Measurements from ENCODE around the gene MALAT1. TPM values are rescaled to one million over a fixed set of nuclear protein-coding genes. Genes with fewer than 3 reads are reported as not detected.

Gene MALAT1
- total RNA-seq, 1 donor from 2014 or later, result 16,546 TPM

- peak overlapping the region; percentile 67 for H3K27ac Mint-ChIP-seq
- H3K36me3 Mint-ChIP-seq (ENCODE audit: insufficient read depth), result peaks cover 24% of the 10 kb centered on the region
- DNase-seq (ENCODE audit: low spot score, unreplicated experiment), result no peak
- peaks cover 41% of the 10 kb centered on the region for H3K27me3 Mint-ChIP-seq
- H3K9me3 Mint-ChIP-seq (ENCODE audit: low read depth), result no peaks in the 10 kb centered on the region
- TF ChIP-seq CTCF (IDR thresholded peaks at IDR 0.05; ENCODE audit: unreplicated experiment), result no peak
- no peak overlapping the region for H3K4me3 Mint-ChIP-seq (ENCODE audit: low read depth)
- peaks cover 2% of the 10 kb centered on the region for H3K4me1 Mint-ChIP-seq (ENCODE audit: low read depth)
These were observed 40.3 kb downstream of the MALAT1 start for GRCh38 chr11:65538915-65539743.

- peak; percentile 46 for TF ChIP-seq CTCF (IDR thresholded peaks at IDR 0.05; ENCODE audit: unreplicated experiment)
- Mint-ChIP-seq H3K36me3 (ENCODE audit: insufficient read depth) (peaks cover 26% of the 10 kb centered on the region), H3K27me3 (peaks cover 45% of the 10 kb centered on the region), H3K4me1 (ENCODE audit: low read depth) (peaks cover 2% of the 10 kb centered on the region), H3K4me3 (ENCODE audit: low read depth) (no peak overlapping the region), H3K9me3 (ENCODE audit: low read depth) (no peaks in the 10 kb centered on the region), H3K27ac (no peak overlapping the region)
- DNase-seq (ENCODE audit: low spot score, unreplicated experiment), result no peak
These were observed 41.0 kb downstream of the MALAT1 start for GRCh38 chr11:65539744-65540289.

- peak; percentile 62 for DNase-seq (ENCODE audit: low spot score, unreplicated experiment)
- Mint-ChIP-seq H3K4me1 (ENCODE audit: low read depth) (peaks cover 3% of the 10 kb centered on the region), H3K27ac (no peak overlapping the region), H3K27me3 (peaks cover 51% of the 10 kb centered on the region), H3K4me3 (ENCODE audit: low read depth) (peak overlapping the region; percentile 44), H3K9me3 (ENCODE audit: low read depth) (no peaks in the 10 kb centered on the region), H3K36me3 (ENCODE audit: insufficient read depth) (peaks cover 26% of the 10 kb centered on the region)
- TF ChIP-seq CTCF (IDR thresholded peaks at IDR 0.05; ENCODE audit: unreplicated experiment), result peak; percentile 71
These were observed 41.6 kb downstream of the MALAT1 start for GRCh38 chr11:65540290-65541092.

GRCh38 chr11:65541093-65541982 is 42.5 kb downstream of the MALAT1 start:
- Mint-ChIP-seq H3K27ac (no peak overlapping the region), H3K4me1 (ENCODE audit: low read depth) (peaks cover 10% of the 10 kb centered on the region), H3K9me3 (ENCODE audit: low read depth) (no peaks in the 10 kb centered on the region), H3K36me3 (ENCODE audit: insufficient read depth) (peaks cover 24% of the 10 kb centered on the region), H3K4me3 (ENCODE audit: low read depth) (no peak overlapping the region), H3K27me3 (peaks cover 58% of the 10 kb centered on the region)
- no peak for TF ChIP-seq CTCF (IDR thresholded peaks at IDR 0.05; ENCODE audit: unreplicated experiment)
- DNase-seq (ENCODE audit: low spot score, unreplicated experiment), result no peak

All from progenitor cell of endocrine pancreas (in vitro differentiated cells).